Activated CD4-positive, alpha-beta T cell treated with anti-CD3 and anti-CD28 coated beads, Interleukin-2, amount 10 ng/mL, durations not matched to agents 7 days and 5 days (primary cell): ENCODE measurements around the gene RHBDD3. TPM values are rescaled to one million over a fixed set of nuclear protein-coding genes. Genes with fewer than 3 reads are reported as not detected.
"Not testable (repeated sequence)": the region's sequence is repeated elsewhere in the genome, so short reads cannot be mapped to it uniquely, and the experiment has no call there.

Experiments
- CTCF ChIA-PET: fragments of 350-600 bp; sonication (Branson Sonifier 250); formaldehyde crosslinking; loops from one replicate; lab custom pipeline; 2021; ENCODE audit warnings: antibody characterized with exemption; lab: Charles Lee
- POLR2A ChIA-PET: fragments of 350-600 bp; sonication (Branson Sonifier 250); formaldehyde crosslinking; loops from one replicate; lab custom pipeline; 2021; ENCODE audit warnings: antibody characterized with exemption; lab: Charles Lee
- DNase-seq: peaks from one replicate; pipeline ENCODE4 v3.0.0-alpha.2; 2020
- H3K27ac Mint-ChIP-seq: one replicate; pipeline ENCODE4 v1.8.0; 2021; ENCODE audit warnings: mild to moderate bottlenecking, moderate library complexity, mixed read lengths
- H3K27me3 Mint-ChIP-seq: one replicate; pipeline ENCODE4 v1.8.0; 2021; ENCODE audit warnings: mixed read lengths
- H3K36me3 Mint-ChIP-seq: one replicate; pipeline ENCODE4 v1.8.0; 2021; ENCODE audit warnings: low read depth, mixed read lengths
- H3K4me1 Mint-ChIP-seq: one replicate; pipeline ENCODE4 v1.8.0; 2021; ENCODE audit warnings: mixed read lengths
- H3K4me3 Mint-ChIP-seq: one replicate; pipeline ENCODE4 v1.8.0; 2021; ENCODE audit warnings: mild to moderate bottlenecking, moderate library complexity, mixed read lengths
- H3K9me3 Mint-ChIP-seq: one replicate; pipeline ENCODE4 v1.8.0; 2021; ENCODE audit warnings: mixed read lengths
- total RNA-seq, 2 experiments: library from RNA; stranded (reverse); gene quantifications; one replicate each; pipeline ENCODE4 v1.2.3, GENCODE V29; 2021

RHBDD3 gene
- total RNA-seq, 2 experiments from 2014 or later: 31.2 to 33.0 TPM

GRCh38 chr22:29251265-29251664, 16.5 kb downstream of the RHBDD3 start:
- POLR2A ChIA-PET: no interaction called here
- Mint-ChIP-seq H3K27me3 (peaks cover 2% of the 10 kb centered on the region), H3K36me3 (no peaks in the 10 kb centered on the region), H3K9me3 (no peaks in the 10 kb centered on the region), H3K4me1 (peaks cover 6% of the 10 kb centered on the region), H3K27ac (no peak overlapping the region), H3K4me3 (no peak overlapping the region)
- no peak for DNase-seq
- CTCF ChIA-PET: interaction anchor here (0.6 kb wide), 1 partner anchor 45 kb away, joined by 3 read pairs; no protein-coding TSS in a partner anchor

- H3K4me3 Mint-ChIP-seq, DNase-seq, H3K4me1 Mint-ChIP-seq, H3K27ac Mint-ChIP-seq, POLR2A ChIA-PET, H3K9me3 Mint-ChIP-seq, H3K36me3 Mint-ChIP-seq: not testable (repeated sequence)
- peaks cover 13% of the 10 kb centered on the region for H3K27me3 Mint-ChIP-seq
- CTCF ChIA-PET: interaction anchor here (0.6 kb wide), 1 partner anchor 390 kb away, joined by 3 read pairs; no protein-coding TSS in a partner anchor
These were observed 19.9 kb downstream of the RHBDD3 start for GRCh38 chr22:29247891-29248290.

GRCh38 chr22:29245626-29246385, 22.0 kb downstream of the RHBDD3 start:
- ChIA-PET POLR2A (no interaction called here), CTCF (interaction anchor here (0.6 to 1.6 kb wide), 18 partner anchors 9 to 1150 kb away, joined by 3 to 6 read pairs (median 3); partner anchors contain the start of gene EMID1)
- H3K9me3 Mint-ChIP-seq: peaks cover 13% of the 10 kb centered on the region
- H3K4me3 Mint-ChIP-seq: no peak overlapping the region
- DNase-seq: peak; percentile 72
- peaks cover 4% of the 10 kb centered on the region for H3K36me3 Mint-ChIP-seq
- H3K27me3 Mint-ChIP-seq: peaks cover 16% of the 10 kb centered on the region
- no peak overlapping the region for H3K27ac Mint-ChIP-seq
- H3K4me1 Mint-ChIP-seq: peaks cover 1% of the 10 kb centered on the region

GRCh38 chr22:29244785-29245625, 22.8 kb downstream of the RHBDD3 start:
- Mint-ChIP-seq H3K27me3 (peaks cover 21% of the 10 kb centered on the region), H3K36me3 (peaks cover 4% of the 10 kb centered on the region), H3K4me3 (no peak overlapping the region), H3K4me1 (peaks cover 1% of the 10 kb centered on the region), H3K9me3 (peaks cover 15% of the 10 kb centered on the region), H3K27ac (no peak overlapping the region)
- DNase-seq: no peak
- ChIA-PET POLR2A (no interaction called here), CTCF (interaction anchor here (0.6 to 1.6 kb wide), 16 partner anchors 9 to 1151 kb away, joined by 3 to 6 read pairs (median 3); partner anchors contain the start of gene EMID1)

- POLR2A ChIA-PET: no interaction called here
- Mint-ChIP-seq H3K4me3 (no peak overlapping the region), H3K9me3 (peaks cover 19% of the 10 kb centered on the region), H3K36me3 (peaks cover 4% of the 10 kb centered on the region), H3K27me3 (peaks cover 22% of the 10 kb centered on the region), H3K4me1 (peaks cover 1% of the 10 kb centered on the region), H3K27ac (no peak overlapping the region)
- CTCF ChIA-PET: no interaction called here
- DNase-seq: no peak
These were observed 23.8 kb downstream of the RHBDD3 start for GRCh38 chr22:29243874-29244446.

- H3K4me3 Mint-ChIP-seq, POLR2A ChIA-PET, H3K27ac Mint-ChIP-seq, H3K36me3 Mint-ChIP-seq, H3K4me1 Mint-ChIP-seq, DNase-seq: not testable (repeated sequence)
- Mint-ChIP-seq H3K9me3 (peaks cover 19% of the 10 kb centered on the region), H3K27me3 (peaks cover 23% of the 10 kb centered on the region)
- CTCF ChIA-PET: interaction anchor here (1.0 kb wide), 1 partner anchor 200 kb away, joined by 4 read pairs; no protein-coding TSS in a partner anchor
These were observed 27.3 kb downstream of the RHBDD3 start for GRCh38 chr22:29240481-29240880.

GRCh38 chr22:29233277-29233877, 34.4 kb downstream of the RHBDD3 start:
- ChIA-PET POLR2A (no interaction called here), CTCF (interaction anchor here (1.0 kb wide), 1 partner anchor 171 kb away, joined by 3 read pairs; the partner anchor contains the start of gene C22orf31)
- H3K4me1 Mint-ChIP-seq: no peaks in the 10 kb centered on the region
- H3K9me3 Mint-ChIP-seq: peaks cover 4% of the 10 kb centered on the region
- no peaks in the 10 kb centered on the region for H3K36me3 Mint-ChIP-seq
- DNase-seq: no peak
- no peak overlapping the region for H3K4me3 Mint-ChIP-seq
- H3K27me3 Mint-ChIP-seq: peaks cover 2% of the 10 kb centered on the region
- no peak overlapping the region for H3K27ac Mint-ChIP-seq

GRCh38 chr22:29231971-29232959, 35.5 kb downstream of the RHBDD3 start:
- H3K4me1 Mint-ChIP-seq: no peaks in the 10 kb centered on the region
- ChIA-PET POLR2A (no interaction called here), CTCF (no interaction called here)
- H3K4me3 Mint-ChIP-seq: no peak overlapping the region
- no peak for DNase-seq
- no peaks in the 10 kb centered on the region for H3K36me3 Mint-ChIP-seq
- H3K27ac Mint-ChIP-seq: no peak overlapping the region
- H3K9me3 Mint-ChIP-seq: peaks cover 4% of the 10 kb centered on the region
- H3K27me3 Mint-ChIP-seq: peaks cover 2% of the 10 kb centered on the region

- POLR2A ChIA-PET: no interaction called here
- Mint-ChIP-seq H3K4me3 (no peak overlapping the region), H3K27ac (no peak overlapping the region), H3K4me1 (no peaks in the 10 kb centered on the region), H3K36me3 (no peaks in the 10 kb centered on the region), H3K9me3 (peaks cover 4% of the 10 kb centered on the region), H3K27me3 (peaks cover 2% of the 10 kb centered on the region)
- DNase-seq: no peak
- CTCF ChIA-PET: no interaction called here
These were observed 36.6 kb downstream of the RHBDD3 start for GRCh38 chr22:29230972-29231875.

- Mint-ChIP-seq H3K9me3 (no peaks in the 10 kb centered on the region), H3K36me3 (no peaks in the 10 kb centered on the region), H3K27me3 (no peaks in the 10 kb centered on the region), H3K27ac (no peak overlapping the region), H3K4me3 (no peak overlapping the region), H3K4me1 (no peaks in the 10 kb centered on the region)
- ChIA-PET POLR2A (interaction anchor here (0.6 kb wide), 1 partner anchor 517 kb away, joined by 5 read pairs; no protein-coding TSS in a partner anchor), CTCF (interaction anchor here (0.6 to 0.7 kb wide), 4 partner anchors 17 to 520 kb away, joined by 3 to 6 read pairs (median 4); no protein-coding TSS in a partner anchor)
- DNase-seq: no peak
These were observed 41.3 kb downstream of the RHBDD3 start for GRCh38 chr22:29226351-29226981.
